ENCODE results near the gene FYCO1.
A peak's percentile ranks its signal among the peaks of the same experiment; 100 is the strongest.
"Not testable (repeated sequence)": the region's sequence is repeated elsewhere in the genome, so short reads cannot be mapped to it uniquely, and the experiment has no call there.

FYCO1 gene

GRCh38 chr3:45995236-45996192, at the start of gene FYCO1:
TSS of gene FYCO1 (minus strand) at chr3:45995824. CDS start at chr3:45984910, 10,914 bp downstream.
- peak; percentile 35 to 95 (median 84) for DNase-seq

DNA sequence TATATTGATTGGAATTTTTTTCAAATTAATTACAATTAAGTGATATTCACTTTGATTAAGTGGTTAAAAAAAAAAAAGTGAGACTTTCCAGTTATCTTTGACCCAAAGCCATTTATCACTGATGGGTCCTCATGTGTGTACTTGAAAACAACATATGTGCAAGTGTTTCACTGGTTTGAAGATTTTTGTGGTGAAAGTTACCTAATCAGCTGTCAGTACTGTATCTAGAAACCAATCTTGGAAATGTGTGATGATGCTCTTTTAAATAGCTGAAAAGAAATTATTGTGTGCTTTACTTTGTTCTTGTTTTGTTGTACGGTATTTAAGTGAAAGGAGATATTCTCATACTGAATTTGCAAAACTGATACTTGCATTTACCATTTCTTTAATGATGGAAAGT, 43.3 kb upstream of the FYCO1 start:
- no peak for DNase-seq

DNA sequence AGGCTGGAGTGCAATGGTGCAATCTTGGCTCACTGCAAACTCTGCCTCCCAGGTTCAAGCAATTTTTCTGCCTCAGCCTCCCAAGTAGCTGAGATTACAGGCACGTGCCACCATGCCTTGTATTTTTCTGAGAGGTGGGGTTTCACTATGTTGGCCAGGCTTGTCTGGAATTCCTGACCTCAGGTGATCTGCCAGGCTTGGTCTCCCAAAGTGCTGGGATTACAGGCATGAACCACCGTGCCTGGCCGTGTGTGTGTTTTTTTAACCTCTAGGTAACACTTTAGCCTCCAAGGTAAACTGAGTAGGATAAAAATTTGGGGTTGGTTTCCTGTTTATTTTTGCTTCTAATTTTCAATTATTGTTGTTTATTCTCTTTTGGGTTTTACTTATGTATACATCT, 42.4 kb upstream of the FYCO1 start:
- not testable (repeated sequence) for DNase-seq

GRCh38 chr3:46036191-46036590, 40.6 kb upstream of the FYCO1 start:
- DNase-seq: no peak

- no peak for DNase-seq
Observed at GRCh38 chr3:46031747-46032146, 36.1 kb upstream of the FYCO1 start.

DNA sequence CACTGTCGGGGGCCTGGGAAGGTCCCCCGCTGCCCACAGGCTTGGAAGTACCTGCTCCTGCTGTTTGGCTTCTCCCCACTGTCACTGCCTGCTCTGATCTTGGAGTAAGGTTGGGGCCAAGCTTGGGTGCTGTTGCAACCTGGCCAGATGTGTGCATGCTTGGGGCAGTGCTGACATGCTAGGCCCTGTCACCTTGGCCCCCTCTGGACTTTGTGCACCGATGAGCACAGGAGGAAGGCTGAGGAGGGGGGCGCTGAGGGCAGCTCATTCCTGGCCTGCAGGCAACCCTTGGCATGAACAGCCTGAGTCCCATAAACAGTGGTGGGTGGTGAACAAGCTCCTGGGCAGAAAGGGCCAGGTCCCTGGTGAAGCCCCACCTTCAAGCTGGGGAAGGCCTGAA, 35.6 kb upstream of the FYCO1 start:
- DNase-seq: no peak

- DNase-seq: no peak
Observed at GRCh38 chr3:46030626-46031025, 35.0 kb upstream of the FYCO1 start.

- DNase-seq: no peak
Observed at GRCh38 chr3:46029953-46030543, 34.4 kb upstream of the FYCO1 start.

DNA sequence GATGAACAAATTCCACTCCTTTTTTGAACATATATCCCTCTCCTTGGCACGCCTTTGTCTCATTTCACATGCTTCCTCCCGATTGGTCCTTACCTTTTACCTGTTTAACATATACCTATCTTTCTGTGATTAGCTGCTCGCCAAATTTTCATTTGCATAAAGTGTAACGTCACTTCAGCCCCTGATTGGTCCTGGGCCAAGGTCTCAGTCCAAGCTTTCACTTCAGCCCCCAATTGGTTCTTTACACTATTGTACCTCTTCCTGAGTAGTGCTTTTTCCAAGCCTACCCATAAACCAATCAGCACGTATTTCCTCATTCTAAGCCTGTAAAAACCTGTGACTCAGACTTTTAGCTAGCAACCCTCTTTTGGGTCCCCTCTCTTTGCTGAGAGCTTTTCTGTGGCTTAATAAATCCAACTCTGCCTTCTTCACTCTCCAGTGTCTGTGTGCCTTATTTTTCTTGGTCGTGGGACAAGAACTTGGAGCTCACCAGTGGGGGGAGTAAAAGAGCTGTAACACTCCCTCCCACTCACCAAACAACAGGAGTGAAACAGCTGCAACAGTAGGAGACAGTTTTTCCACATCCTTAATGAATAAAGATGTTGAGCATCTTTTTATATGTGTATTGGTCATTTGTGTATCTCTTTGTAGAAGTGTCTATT, 32.2 kb upstream of the FYCO1 start:
- no peak for DNase-seq

DNA sequence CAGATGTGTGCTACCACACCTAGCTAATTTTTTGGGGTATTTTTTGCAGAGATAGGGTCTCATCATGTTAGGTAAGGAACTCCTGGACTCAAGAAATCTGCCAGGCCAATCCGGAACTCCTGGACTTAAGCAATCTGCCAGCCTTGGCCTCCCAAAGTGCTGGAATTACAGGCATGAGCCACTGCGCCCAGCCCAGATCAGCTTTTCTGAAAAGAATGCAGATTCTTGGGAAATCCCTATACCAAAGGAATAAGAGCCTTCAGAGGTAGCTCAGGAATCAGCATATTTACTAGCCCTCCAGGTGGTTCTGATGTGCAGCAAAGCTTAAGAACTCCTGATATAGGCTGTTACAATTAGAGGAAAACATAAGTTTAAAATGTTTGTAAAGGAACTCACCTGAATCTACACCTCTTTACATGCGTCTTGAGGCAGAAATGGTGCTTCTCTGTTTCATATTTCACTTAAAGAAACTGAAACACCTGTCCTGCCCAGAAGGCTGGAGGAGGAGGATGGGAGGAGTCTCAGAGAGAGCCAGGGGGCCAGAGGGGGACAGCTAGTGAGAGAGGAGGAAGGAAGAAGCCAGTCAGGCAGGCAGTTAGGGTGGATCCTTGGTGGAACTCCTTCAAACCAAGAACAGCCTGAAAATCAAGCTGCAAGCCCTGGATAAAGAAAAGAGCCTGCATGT, 31.5 kb upstream of the FYCO1 start, which contains the start of gene XCR1:
TSS of gene XCR1 (minus strand) at position 463 of the 685 bp plus-strand sequence. CDS start 5,536 bp downstream, outside the sequence.
- DNase-seq: no peak

GRCh38 chr3:46025139-46025538, 29.5 kb upstream of the FYCO1 start:
- DNase-seq: no peak

DNA sequence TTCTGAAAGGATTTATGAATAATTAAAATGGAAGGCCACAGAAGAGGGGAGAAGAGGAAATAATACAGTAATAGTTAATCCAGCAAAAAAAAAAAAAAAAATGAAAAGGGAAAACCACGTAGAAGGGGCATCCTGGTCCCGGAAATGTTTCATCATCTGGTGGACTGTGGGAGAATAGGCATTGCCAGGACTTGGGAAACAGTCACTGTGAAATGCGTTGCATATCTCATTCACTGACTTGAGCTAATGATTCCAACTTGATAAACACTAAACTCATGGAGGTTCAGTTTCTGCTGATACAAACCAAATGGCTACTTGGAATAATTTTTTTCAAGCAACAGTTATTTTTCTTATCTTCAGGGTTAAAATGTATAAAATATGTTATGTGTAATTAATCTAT, 28.5 kb upstream of the FYCO1 start:
- DNase-seq: no peak

DNA sequence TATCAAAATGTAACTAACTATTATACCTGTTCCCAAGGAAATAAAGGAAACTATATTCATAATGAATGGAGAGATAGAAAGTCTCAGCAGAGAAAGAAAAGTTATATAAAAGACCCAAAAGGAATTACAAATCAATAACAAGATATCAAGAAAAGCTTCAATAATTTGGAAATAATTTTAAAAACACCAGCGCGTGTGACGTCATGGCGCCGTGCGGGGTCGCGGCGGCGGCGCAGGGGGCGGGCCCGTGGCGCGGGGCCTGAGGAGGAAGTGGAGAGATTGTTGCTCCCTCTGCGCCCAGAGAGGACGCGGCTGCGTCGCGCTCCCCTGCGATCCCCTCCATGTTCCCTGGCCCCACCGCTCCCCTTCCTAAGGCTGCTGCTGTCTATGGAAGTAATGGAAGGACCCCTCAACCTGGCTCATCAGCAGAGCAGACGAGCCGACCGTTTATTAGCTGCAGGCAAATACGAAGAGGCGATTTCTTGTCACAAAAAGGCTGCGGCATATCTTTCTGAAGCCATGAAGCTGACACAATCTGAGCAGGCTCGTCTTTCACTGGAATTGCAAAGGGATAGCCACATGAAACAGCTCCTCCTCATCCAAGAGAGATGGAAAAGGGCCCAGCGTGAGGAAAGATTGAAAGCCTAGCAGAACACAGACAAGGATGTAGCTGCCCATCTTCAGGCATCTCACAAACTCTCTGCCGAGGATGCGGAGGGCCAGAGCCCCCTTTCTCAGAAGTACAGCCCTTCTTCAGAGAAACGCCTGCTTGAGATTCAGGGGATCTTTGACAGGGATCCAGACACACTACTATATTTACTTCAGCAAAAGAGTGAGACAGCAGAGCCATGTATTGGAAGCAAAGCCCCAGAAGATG, 27.5 kb upstream of the FYCO1 start:
- DNase-seq: no peak

DNA sequence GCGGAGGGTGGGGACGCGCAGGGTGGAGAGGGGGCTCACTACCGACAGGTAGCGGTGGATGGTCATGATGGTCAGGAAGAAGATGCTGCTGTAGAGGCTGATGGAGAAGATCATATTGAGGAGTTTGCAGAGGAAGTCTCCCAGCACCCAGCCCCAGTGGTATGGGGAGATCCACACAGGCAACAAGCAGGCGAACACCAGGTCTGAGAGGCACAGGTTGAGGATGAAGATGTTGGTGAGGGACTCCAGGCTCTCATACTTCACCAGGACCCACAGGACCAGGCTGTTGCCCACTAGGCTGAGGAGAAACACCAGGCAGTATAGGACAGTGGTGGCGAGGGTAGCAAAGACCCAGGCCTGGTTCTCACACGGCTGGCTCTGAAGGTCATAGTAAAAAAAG, 25.9 kb upstream of the FYCO1 start:
- no peak for DNase-seq

- DNase-seq: no peak
Observed at GRCh38 chr3:46020766-46021510, 25.3 kb upstream of the FYCO1 start.

- no peak for DNase-seq
Observed at GRCh38 chr3:46019707-46020106, 24.1 kb upstream of the FYCO1 start.

DNA sequence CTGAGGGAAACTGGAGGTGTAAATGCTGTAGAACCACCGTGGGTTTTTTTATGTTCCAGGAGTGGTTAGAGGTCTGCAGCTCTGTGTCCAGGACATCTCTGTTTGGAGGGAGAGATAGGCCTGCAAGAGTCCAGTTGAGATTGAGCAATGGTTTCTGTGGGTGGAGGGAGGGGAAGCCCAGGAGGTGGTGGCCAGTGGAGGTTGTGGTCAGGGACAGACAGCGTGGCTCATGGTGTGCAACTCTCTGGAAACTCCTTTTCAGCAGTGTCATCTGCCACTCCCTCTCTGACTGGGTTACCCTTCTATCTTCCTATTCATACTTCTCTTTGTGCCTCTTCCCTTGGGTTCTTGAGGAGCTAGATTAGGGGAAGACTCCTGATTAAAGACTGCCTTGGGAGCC, 22.1 kb upstream of the FYCO1 start:
- DNase-seq: peak in 6 of 51 donors; percentile 2 to 24 (median 7)

GRCh38 chr3:46013316-46014094, 17.9 kb upstream of the FYCO1 start:
- DNase-seq: no peak

GRCh38 chr3:46012246-46012645, 16.6 kb upstream of the FYCO1 start:
- DNase-seq: no peak

All from hypothalamus (tissue), 51 donors.